GM12865 (cell line): ENCODE data around the gene PABPC1L.

Experiments
- DNase-seq: peaks from one replicate; pipeline ENCODE4 v3.0.0; 2010; ENCODE audit warnings: low read depth
- H3K4me3 ChIP-seq: 2 replicates; pipeline ENCODE4 v1.5.1; 2011; ENCODE audit warnings: mild to moderate bottlenecking, low read depth, low read length, control low read depth
- CTCF ChIP-seq: IDR thresholded peaks from 2 replicates; pipeline ENCODE4 v1.5.1; 2011; ENCODE audit warnings: low read length, control low read depth, low read depth, inconsistent platforms; ENCODE audit not compliant: insufficient read depth; ENCODE audit errors: missing control alignments

The PABPC1L gene

DNA sequence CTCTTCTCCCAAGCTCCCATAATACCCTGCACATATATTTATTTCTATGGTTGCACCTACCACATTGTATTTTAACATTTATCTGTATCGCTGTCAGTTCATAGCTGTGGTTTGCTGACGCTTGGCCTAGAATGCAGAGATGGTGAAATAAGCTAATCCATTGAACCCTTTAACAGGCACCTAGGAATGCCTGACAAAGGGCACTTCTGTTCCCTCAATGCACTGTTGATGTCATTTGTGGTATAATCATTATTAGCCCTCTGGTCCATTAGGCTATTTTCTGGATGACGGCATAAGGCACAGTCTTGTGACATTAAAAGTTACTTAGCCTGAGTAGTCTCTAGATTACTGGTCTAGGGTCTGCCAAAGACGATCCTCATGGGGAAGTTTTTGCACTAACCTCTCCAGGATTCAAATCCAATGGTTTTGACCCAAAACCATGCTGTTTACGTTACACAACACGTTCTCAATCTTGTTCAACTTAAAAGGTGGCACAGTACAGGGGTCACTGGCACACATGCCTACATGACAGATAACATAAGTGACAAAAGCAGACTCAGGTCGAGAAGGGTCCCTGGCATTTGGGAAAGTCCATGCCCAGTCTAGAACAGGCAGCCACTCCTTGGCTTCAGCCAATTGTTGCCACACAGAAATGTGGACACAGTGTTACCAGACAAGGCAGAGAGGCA lies 26.5 kb upstream of the PABPC1L start:
- TF ChIP-seq CTCF: no peak
- no peak overlapping the region for H3K4me3 ChIP-seq
- no peak for DNase-seq

GRCh38 chr20:44884907-44885391 lies 24.9 kb upstream of the PABPC1L start:
- no peak for DNase-seq
- H3K4me3 ChIP-seq: peak overlapping the region; percentile 96
- TF ChIP-seq CTCF: no peak

- peak; percentile 4 for TF ChIP-seq CTCF
- peak; percentile 98 for DNase-seq
These were observed 24.2 kb upstream of the PABPC1L start, which contains the start of gene YWHAB for GRCh38 chr20:44885392-44886265. Gene YWHAB, plus strand, starts transcription at chr20:44885705. Its CDS starts 15,829 bp downstream, at chr20:44901534.

GRCh38 chr20:44886266-44886651 lies 23.6 kb upstream of the PABPC1L start:
- no peak for TF ChIP-seq CTCF
- no peak for DNase-seq
- H3K4me3 ChIP-seq: peak overlapping the region; percentile 96

More at GRCh38 chr20:44885392-44886265, 24.2 kb upstream of the PABPC1L start, which contains the start of gene YWHAB:
- H3K4me3 ChIP-seq: peak within 1 kb of the TSS; percentile 96

DNA sequence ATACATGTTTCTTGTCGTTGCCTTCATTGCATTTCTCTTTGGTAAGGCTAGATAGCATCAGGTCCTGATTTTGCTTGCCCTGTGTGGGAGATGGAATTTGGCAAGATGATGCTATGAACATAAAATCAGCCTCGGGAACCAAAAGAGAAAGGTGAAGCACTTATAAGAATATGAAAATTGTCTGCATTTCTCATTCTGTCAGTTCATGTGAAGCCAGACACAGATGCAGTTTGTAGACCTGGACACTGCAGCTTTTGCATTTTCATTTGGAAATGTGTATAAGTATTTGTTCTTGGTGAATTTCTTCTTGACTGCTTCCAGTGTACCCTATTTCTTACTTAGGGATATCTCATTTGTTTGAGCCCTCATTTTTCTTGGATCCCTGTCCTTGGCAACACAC lies 23.0 kb upstream of the PABPC1L start:
- no peak for TF ChIP-seq CTCF
- peak overlapping the region; percentile 96 for H3K4me3 ChIP-seq
- no peak for DNase-seq

DNA sequence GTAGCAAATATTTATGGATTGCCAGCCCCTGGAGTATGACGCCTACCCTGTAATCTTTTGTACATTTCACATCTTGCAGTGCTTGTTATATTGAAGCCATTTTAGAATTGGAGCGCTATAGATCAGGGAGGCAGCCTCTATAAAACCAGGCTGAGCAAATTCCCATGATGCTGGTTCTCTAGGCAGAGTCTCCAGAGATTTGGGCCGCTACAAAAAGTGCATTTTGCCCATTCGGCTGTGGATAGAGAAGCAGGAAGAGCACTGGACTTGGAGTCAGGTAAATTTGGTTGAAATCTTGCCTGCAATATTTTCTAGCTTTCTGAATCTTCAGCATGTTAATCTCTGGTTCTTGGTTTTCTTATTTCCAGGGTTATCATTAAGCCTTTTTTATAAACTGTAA lies 22.4 kb upstream of the PABPC1L start:
- H3K4me3 ChIP-seq: peak overlapping the region; percentile 96

More for the DNA sequence above, 22.4 kb upstream of the PABPC1L start:
- TF ChIP-seq CTCF: no peak
- no peak for DNase-seq
